A673 (cell line): ENCODE measurements around the gene PRKAG2. TPM values are rescaled to one million over a fixed set of nuclear protein-coding genes. Genes with fewer than 3 reads are reported as not detected.

Experiments
- BruUV-seq: library from RNA; stranded (reverse); fragments of 400-500 nt; replicated peaks from 2 replicates; lab custom pipeline; 2021; lab: Mats Ljungman, UMichigan
- CTCF ChIA-PET: fragments of 300-600 bp; sonication (Branson Sonifier 250); formaldehyde crosslinking; loops from one replicate; lab custom pipeline; 2022; ENCODE audit warnings: antibody characterized with exemption; lab: Charles Lee
- POLR2A ChIA-PET: fragments of 300-600 bp; sonication (Branson Sonifier 250); formaldehyde crosslinking; loops from one replicate; lab custom pipeline; 2022; ENCODE audit warnings: antibody characterized with exemption; ENCODE audit not compliant: low non-redundant PET; lab: Charles Lee
- DNase-seq: peaks from one replicate; pipeline ENCODE4 v3.0.0-alpha.2; 2015; ENCODE audit warnings: low spot score
- H3K27ac ChIP-seq: fragments of 200-600 bp; sonication (generic); 2 replicates; pipeline ENCODE4 v1.5.1; 2016; ENCODE audit warnings: mixed run types, low read depth, mild to moderate bottlenecking, mixed read lengths, antibody characterized with exemption, low read length; ENCODE audit not compliant: poor library complexity, severe bottlenecking
- H3K27me3 ChIP-seq: fragments of 200-600 bp; sonication (generic); replicated peaks from 2 replicates; pipeline ENCODE4 v1.6.1; 2017; ENCODE audit warnings: mixed run types, low read depth, mild to moderate bottlenecking, mixed read lengths, antibody characterized with exemption, low read length; ENCODE audit not compliant: insufficient read depth, poor library complexity
- H3K36me3 ChIP-seq: fragments of 200-600 bp; sonication (generic); 2 replicates; pipeline ENCODE4 v1.6.1; 2016; ENCODE audit warnings: mixed run types, mild to moderate bottlenecking, mixed read lengths, antibody characterized with exemption, low read length; ENCODE audit not compliant: insufficient read depth, poor library complexity, severe bottlenecking
- H3K4me1 ChIP-seq: fragments of 200-600 bp; sonication (generic); 2 replicates; pipeline ENCODE4 v1.6.1; 2017; ENCODE audit warnings: mixed run types, mild to moderate bottlenecking, mixed read lengths, antibody characterized with exemption, low read length; ENCODE audit not compliant: insufficient read depth, poor library complexity, severe bottlenecking
- H3K4me3 ChIP-seq: fragments of 200-600 bp; sonication (generic); 2 replicates; pipeline ENCODE4 v1.5.1; 2016; ENCODE audit warnings: low read depth, mixed run types, mild to moderate bottlenecking, mixed read lengths, low read length; ENCODE audit not compliant: poor library complexity, severe bottlenecking
- H3K9me3 ChIP-seq: fragments of 200-600 bp; sonication (generic); 2 replicates; pipeline ENCODE4 v1.6.1; 2016; ENCODE audit warnings: mixed run types, low read depth, mild to moderate bottlenecking, mixed read lengths, antibody characterized with exemption, low read length; ENCODE audit not compliant: poor library complexity, severe bottlenecking
- CTCF ChIP-seq: fragments of 300-800, 200-600 bp; sonication (generic); conservative IDR thresholded peaks from 2 replicates; pipeline ENCODE4 v1.5.1; 2017; ENCODE audit warnings: low read depth, mild to moderate bottlenecking, antibody characterized with exemption, low read length, moderate library complexity, mixed read lengths
- EZH2 ChIP-seq: fragments of 200-600 bp; sonication (generic); IDR thresholded peaks from 2 replicates; pipeline ENCODE4 v1.6.1; 2017; ENCODE audit warnings: borderline replicate concordance, low read depth, mild to moderate bottlenecking, mixed read lengths, antibody characterized with exemption, low read length; ENCODE audit not compliant: poor library complexity, severe bottlenecking
- intact Hi-C: fragments of 100-400 bp; cut with micrococcal nuclease; formaldehyde crosslinking; loops from one replicate; pipeline ENCODE4 v1.10.0; 2022; ENCODE audit not compliant: unreplicated experiment
- total RNA-seq: library from RNA; stranded (reverse); gene quantifications from 2 replicates; pipeline ENCODE4 v1.2.3, GENCODE V29; 2021

Gene PRKAG2
- total RNA-seq, 1 experiment from 2014 or later = 11.6 TPM

DNA sequence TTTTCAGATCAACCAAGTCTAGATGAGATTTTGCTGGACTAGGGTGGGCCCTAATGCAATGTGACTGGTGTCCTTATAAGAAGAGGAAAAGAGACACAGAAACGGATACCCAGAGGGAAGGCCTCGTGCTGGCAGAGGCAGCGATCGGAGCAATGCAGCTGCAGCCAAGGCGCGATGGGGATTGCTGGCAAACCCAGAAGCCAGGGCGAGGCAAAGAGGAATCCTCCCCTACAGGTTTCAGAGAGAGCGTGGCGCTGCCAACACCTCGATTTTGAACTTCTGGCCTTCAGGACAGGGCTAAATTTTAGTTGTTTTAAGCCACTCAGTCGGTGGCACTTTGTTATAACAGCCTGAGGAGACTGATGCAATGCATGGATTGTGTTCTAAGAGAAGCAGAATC is 200.2 kb downstream of the PRKAG2 start:
- H3K27me3 ChIP-seq = no peaks in the 10 kb centered on the region
- intact Hi-C loops = no loop called here
- H3K9me3 ChIP-seq = no peaks in the 10 kb centered on the region
- peaks cover under 1% of the 10 kb centered on the region for H3K4me1 ChIP-seq
- BruUV-seq = no TSS peak
- POLR2A ChIA-PET = no interaction called here
- H3K4me3 ChIP-seq = no peak overlapping the region
- TF ChIP-seq EZH2 = no peak
- TF ChIP-seq CTCF = no peak
- CTCF ChIA-PET = no interaction called here
- no peak overlapping the region for H3K27ac ChIP-seq
- no peak for DNase-seq
- no peaks in the 10 kb centered on the region for H3K36me3 ChIP-seq

- Histone ChIP-seq H3K9me3 (no peaks in the 10 kb centered on the region), H3K4me3 (no peak overlapping the region), H3K27me3 (no peaks in the 10 kb centered on the region), H3K27ac (no peak overlapping the region), H3K36me3 (no peaks in the 10 kb centered on the region), H3K4me1 (peaks cover 7% of the 10 kb centered on the region)
- no peak for DNase-seq
- ChIA-PET CTCF (no interaction called here), POLR2A (no interaction called here)
- TF ChIP-seq EZH2 (no peak), CTCF (no peak)
- intact Hi-C loops = no loop called here
- no TSS peak for BruUV-seq
Measured at GRCh38 chr7:151675196-151675920, 201.6 kb downstream of the PRKAG2 start.

GRCh38 chr7:151674161-151674920 is 202.6 kb downstream of the PRKAG2 start:
- DNase-seq = no peak
- intact Hi-C loops = no loop called here
- H3K9me3 ChIP-seq = no peaks in the 10 kb centered on the region
- CTCF ChIA-PET = no interaction called here
- H3K4me1 ChIP-seq = peaks cover 7% of the 10 kb centered on the region
- no peaks in the 10 kb centered on the region for H3K27me3 ChIP-seq
- BruUV-seq = no TSS peak
- POLR2A ChIA-PET = no interaction called here
- no peak overlapping the region for H3K4me3 ChIP-seq
- H3K27ac ChIP-seq = no peak overlapping the region
- no peak for TF ChIP-seq EZH2
- H3K36me3 ChIP-seq = no peaks in the 10 kb centered on the region
